ENCODE measurements around the gene PGAP3. TPM values are rescaled to one million over a fixed set of nuclear protein-coding genes. Genes with fewer than 3 reads are reported as not detected.

Gene PGAP3
- total RNA-seq, 1 experiment from 2014 or later: 5.1 TPM

- DNase-seq (ENCODE audit: low read depth): no peak
Observed at GRCh38 chr17:39660397-39661385, 27.2 kb downstream of the PGAP3 start.

GRCh38 chr17:39660011-39660360, 27.9 kb downstream of the PGAP3 start:
- DNase-seq (ENCODE audit: low read depth): no peak

GRCh38 chr17:39659279-39660010, 28.4 kb downstream of the PGAP3 start:
- DNase-seq (ENCODE audit: low read depth): no peak

- DNase-seq (ENCODE audit: low read depth): no peak
Observed at GRCh38 chr17:39658760-39659159, 29.1 kb downstream of the PGAP3 start.

GRCh38 chr17:39658346-39658745, 29.5 kb downstream of the PGAP3 start:
- no peak for DNase-seq (ENCODE audit: low read depth)

- no peak for DNase-seq (ENCODE audit: low read depth)
Observed at GRCh38 chr17:39655105-39655504, 32.8 kb downstream of the PGAP3 start.

DNA sequence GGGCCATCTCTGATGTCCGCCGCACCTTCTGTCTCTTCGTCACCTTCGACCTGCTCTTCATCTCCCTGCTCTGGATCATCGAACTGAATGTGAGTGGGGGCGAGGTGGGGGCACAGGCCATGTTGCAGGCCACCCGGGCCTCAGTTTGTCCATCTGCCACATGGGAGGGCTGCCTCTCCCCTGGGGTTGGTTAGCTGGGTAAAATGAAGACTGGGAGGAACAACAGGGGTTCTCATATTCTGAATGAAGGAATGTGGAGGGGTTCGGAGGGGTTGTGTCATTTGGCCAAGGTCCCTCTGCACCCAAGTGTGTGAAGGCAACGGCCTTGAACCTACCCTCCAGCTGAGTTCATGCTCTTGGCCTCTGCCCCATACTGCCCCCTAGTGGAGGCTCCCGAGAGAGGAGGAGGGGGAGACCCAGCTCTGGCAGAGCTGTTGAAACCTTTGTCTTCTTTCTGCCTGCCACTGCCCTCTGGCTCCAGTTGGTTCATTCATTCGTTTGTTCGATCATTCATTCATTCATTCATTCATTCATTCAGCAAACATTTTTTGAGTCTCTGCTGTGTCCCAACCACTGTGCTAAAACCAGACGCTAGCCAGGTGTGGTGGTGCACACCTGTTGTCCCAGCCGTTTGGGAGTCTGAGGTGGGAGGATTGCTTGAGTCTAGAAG, 34.1 kb downstream of the PGAP3 start:
- peak; percentile 40 for DNase-seq (ENCODE audit: low read depth)

- DNase-seq (ENCODE audit: low read depth): no peak
Observed at GRCh38 chr17:39653316-39653661, 34.6 kb downstream of the PGAP3 start.

DNA sequence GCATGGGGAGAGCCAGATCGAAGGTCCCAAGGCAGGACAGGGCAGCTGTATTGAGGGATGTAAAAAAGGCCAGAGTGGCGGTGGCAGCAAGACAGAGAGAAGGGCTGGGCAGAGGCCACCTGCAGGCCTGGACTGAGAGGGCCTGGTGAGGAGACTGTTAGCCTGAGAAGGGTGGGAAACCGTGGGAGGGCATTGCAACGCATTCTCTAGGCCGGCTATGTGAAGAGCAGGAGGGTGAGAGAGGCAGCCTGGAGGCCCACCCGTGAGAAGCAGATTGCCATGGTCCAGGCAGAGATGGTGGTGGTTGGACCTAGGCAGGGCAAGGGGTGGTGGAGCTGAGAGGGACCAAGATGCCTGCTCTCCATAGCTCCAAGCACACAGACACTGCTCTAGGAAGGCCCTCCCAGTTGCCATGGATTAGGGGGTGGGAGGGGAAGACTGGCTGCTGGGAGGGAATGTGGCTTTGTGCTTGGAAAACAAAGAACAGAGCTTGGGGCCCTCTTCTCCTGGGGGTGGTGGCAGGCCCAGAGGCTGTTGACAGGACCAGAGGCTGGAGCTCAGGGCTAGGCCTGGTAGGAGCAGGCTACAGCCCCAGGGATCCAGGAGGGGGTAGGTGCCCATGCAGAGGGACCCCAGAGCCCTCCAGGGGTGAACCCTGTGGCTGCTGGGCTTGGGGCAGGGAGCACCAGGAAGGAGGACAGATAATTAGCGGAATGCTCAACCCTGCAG, 35.1 kb downstream of the PGAP3 start:
- no peak for DNase-seq (ENCODE audit: low read depth)

- DNase-seq (ENCODE audit: low read depth): no peak
Observed at GRCh38 chr17:39651923-39652586, 35.8 kb downstream of the PGAP3 start.

DNA sequence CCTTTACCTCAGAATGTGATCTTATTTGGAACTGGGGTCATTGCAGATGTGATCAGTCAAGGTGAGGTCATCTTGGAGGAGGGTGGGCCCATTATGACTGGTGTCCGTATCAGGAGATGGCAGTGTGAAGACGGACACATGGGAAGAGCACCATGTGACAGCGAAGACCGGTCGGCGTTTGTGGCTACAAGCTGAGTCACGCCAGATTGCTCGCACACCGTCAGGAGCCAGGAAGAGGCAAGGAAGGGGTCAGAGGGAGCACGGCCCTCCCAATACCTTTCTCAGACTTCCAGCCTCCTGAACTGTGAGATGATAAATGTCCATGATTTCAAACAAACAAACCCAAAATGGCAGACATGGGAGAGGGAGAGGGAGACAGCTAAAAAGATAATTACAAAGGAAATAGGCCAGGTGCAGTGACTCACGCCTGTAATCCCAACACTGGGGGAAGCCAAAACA, 37.7 kb downstream of the PGAP3 start:
- peak; percentile 70 for DNase-seq (ENCODE audit: low read depth)

- DNase-seq (ENCODE audit: low read depth): no peak
Observed at GRCh38 chr17:39648616-39649366, 39.1 kb downstream of the PGAP3 start.

- no peak for DNase-seq (ENCODE audit: low read depth)
Observed at GRCh38 chr17:39647256-39647655, 40.6 kb downstream of the PGAP3 start.

DNA sequence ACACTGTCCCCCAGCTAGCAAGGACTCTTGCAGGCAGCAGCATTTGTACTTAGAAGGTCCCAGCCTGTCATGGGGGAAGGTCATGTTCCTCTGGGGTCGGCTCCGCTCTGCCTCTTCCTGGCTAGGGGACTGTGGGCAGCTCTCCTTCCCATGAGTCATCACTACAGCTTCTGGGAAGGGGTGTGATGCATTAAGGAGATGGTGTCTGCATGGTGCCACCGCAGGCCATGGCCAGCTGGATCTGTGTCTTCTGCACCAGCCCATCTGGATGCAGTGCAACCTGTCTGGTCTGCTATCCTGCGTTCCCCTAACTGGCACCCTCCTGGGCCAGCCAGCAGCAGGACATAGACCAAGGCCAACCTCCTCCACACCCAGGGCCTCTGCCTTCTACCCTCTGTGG, 44.6 kb downstream of the PGAP3 start:
- DNase-seq (ENCODE audit: low read depth): peak; percentile 42

- no peak for DNase-seq (ENCODE audit: low read depth)
Observed at GRCh38 chr17:39642291-39643074, 45.4 kb downstream of the PGAP3 start.

GRCh38 chr17:39641883-39642282, 46.0 kb downstream of the PGAP3 start:
- DNase-seq (ENCODE audit: low read depth): no peak

- no peak for DNase-seq (ENCODE audit: low read depth)
Observed at GRCh38 chr17:39641097-39641496, 46.8 kb downstream of the PGAP3 start.

- DNase-seq (ENCODE audit: low read depth): peak; percentile 23
Observed at GRCh38 chr17:39640591-39641031, 47.2 kb downstream of the PGAP3 start.
